GM18873 (cell line): ENCODE measurements around the gene ATXN7L2.

Experiments used
- ATAC-seq: cut with Tn5 transposase; IDR thresholded peaks from one replicate; pipeline ENCODE4 v1.9.1; 2021; ENCODE audit warnings: mild to moderate bottlenecking, moderate library complexity, moderate number of reproducible peaks; ENCODE audit not compliant: unreplicated experiment, low FRiP score

Gene ATXN7L2

DNA sequence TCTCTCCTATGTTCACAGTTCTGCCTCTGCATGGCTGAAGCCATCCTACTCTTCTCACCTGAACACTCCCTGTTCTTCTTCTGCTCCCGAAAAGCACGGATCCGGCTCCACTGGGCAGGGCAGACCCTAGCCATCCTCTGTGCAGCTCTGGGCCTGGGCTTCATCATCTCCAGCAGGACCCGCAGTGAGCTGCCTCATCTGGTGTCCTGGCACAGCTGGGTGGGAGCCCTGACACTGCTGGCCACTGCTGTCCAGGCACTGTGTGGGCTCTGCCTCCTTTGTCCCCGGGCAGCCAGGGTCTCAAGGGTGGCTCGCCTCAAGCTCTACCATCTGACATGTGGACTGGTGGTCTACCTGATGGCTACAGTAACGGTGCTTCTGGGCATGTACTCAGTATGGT, 12.0 kb downstream of the ATXN7L2 start:
- ATAC-seq: no peak

DNA sequence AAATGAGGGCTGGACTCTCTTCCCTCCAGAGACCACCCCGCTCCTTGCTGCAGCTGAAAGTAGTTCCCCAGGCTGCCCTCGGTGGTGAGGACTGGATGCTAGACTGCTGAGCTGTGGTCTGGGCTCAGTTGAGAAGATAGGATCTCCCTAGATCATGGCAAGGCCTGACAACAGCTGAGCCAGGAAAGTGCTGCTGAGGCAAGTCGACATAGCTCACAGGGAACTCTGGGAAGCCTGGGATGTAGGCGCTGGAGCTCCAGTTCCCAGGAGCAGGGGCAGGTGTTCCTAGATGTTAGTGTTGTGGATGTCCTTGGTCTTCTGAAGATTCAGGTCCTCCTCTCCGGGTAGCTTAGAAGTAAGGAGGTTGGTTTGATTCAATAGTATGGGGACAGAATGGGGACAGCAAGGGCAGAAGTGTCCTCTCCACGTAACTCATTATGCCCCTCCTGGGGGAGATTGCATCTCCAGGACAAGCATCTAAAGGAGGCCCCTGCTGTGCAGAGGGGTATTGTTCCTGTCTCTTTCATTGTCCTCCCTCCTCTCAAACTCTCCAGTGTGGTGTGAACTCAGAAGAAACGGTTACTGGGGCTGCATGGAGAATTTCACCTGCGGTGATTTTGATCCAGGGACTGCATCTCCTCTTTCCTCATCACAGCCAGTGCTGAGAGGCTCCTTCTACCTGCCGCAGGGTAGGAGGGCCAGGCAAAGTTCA, 13.9 kb downstream of the ATXN7L2 start:
- ATAC-seq: no peak

DNA sequence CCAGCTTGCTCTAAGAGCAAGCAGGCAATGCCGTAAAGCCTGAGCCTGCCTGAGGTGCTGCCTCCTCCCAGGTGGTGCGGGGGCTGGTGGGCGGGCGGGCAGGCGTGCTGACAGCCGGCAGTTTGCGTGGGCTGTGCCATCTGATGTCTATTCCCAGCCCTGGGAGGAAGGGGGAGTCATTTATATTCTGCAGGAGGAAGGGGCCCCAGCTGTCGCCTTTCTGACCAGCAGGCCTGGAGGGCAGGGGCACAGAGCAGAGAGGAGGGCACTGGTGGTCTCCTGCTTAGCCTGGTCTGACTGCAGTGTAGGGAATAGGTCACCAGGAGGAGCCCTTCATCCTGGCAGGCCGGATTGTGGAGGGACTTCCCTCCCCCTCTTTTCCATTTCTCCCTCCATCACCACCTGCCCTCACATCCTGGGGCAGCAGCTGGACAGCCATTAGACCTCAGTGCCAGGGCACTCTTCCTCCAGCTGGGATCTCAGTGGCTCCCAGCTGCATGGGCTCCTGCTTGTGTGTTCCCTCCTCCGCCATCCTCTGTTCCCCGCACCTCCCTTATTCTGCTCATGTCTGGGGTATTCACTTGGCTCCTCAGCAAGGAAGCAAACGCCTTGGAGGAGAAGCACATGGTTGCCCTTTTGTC, 14.6 kb downstream of the ATXN7L2 start:
- no peak for ATAC-seq

DNA sequence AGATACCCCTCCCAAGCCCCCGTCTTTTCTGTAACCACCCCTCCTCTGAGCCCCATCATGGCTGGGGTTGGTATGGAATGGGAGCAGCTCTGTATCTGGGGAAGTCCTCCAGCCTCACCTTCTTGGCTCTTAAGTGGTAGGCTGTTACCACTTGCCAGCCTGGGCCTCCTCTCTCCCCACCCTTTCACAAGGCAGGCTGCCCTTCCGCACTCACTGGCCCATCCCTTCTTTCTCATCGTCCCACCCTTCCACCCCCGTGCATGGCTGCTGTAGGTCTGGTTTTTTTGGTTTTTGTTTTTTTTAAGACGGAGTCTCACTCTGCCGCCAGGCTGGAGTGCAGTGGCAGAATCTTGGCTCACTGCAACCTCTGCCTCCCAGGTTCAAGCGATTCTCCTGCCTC, 15.4 kb downstream of the ATXN7L2 start:
- ATAC-seq: no peak

DNA sequence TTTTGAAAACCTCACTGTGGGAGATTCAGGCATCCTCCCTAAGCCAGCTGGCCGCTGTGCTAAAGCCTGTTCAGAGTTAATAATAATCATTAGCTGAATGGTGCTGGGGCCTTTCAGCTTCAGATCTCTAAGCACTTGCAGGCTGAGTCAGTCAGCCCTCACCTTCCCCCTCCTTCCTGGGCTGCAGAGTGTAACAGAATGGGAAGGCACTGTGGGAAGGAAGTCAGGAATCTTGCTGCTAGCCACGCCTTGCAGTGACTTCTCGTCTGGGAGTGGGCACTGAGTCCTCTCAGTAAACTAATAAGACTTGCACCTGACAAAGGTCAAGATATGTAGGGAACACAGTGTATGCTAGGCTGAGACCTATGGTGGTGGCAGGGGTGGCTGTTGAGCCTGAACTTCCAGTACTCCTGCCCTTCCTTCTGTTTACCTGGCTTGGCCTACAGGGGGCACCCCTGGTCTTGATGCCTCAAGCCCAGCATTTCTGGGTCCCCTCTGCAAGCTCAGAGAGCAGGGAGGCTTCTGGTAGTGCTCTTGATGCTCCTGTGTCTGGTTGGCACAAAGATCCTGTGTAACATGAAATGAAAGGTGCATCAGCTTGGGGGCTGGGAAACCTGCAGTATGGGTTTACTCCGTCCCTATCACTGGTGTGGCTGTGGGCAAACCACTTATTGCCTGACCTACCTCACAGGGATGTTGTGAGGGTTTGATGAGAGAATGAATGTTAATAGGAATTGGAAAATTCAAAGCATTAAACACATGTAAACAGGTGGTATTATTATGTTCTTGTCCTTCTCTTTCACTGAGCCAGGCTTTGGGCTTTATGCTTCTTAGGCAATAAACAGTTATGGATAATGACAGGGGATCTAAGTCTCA, 16.2 kb downstream of the ATXN7L2 start:
- ATAC-seq: no peak

DNA sequence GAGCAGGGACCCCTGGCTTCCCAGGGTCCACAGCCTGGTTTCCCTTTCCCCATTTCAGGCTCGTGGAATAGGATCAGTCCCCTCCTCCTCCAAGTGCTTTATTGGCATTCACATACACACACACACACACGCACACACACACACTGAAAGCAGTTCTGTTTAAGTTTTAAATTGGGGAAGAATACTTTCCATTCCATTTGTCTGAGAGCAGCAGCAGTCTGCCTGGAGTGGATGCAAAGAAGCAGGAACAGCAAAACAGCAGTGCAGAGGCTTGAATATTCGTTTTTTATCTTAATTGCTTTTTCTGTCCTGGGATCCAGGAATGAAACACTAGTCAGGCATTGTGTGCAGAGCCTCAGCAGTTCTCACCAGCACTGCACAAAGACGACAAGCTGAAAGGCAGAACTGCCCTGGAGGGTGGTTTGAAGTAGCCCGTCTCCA, 17.3 kb downstream of the ATXN7L2 start:
- ATAC-seq: no peak

DNA sequence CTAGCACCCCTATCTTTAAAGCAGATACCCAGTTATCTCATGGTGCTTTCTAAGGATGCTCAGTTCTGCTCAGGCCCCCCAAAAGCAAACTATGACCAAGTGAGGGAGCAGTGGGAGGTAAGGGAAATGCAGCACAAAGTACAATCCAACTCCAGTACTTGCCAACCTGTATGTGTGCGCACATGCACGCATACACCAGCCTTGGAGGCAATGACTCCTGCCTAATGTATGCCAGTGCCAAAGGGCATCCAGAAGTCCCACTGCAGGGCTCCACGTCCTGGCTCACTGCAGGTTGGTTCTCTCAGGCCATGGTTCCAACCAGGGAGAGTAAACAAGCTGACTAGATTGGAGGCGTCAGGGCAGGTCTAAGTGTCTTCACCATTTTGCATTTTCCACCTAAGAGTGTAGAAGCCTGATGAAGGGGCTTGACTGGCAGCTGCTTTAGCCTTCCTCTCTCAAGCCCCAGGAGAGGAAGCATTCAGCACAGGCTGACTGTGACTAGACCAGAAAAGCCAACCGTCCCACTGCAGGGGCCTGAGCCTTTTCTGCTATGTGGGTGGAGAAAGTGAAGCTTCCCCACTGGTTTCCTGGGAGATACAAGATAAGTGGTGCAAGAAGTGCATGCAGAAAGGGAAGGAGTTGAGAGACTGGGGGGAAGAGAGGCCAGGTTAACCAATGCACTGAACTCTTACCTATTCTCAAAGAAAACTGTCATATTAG, 18.1 kb downstream of the ATXN7L2 start:
- ATAC-seq: no peak

DNA sequence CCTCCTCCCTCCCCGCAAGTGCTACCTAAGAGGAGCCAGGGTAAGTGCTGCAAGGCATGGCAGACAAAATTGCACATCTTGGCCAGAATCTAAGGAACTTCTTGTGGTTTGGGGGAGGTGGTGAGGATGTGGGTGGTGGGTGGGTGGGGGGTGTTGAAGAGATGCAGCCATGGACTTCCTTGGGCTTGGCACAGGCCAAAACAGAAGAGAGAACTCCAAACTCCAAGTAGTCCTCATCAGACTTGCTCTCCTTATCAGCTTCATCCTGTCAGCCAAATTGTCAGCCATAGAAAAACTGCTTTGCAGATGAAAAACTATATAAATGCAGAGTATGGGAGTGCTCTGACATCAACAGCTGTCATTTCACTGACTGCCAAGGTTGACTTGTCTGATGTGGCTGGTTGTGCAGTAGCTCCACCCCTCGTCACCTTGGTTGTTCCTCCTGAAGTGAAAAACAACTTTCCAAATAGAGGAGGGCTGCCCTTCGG, 18.7 kb downstream of the ATXN7L2 start:
- ATAC-seq: no peak

DNA sequence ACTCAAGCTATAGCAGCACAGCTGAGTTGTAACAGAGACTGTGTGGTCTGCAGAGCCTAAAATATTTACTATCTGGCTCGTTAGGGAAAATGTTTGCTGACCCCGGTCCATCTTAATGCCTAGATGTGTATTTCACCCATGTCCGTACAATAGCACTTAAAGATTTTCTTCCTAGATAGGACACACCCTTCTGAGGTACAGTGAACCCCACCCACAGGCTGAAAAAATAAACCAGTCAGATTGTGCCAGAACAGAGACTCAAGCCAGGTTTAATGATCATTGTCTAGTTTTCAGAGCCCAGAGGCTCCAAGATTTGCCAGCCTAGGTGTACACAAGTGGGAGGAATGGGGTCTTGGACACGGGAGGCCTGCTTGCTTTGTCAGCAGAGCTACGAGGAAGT, 20.2 kb downstream of the ATXN7L2 start:
- no peak for ATAC-seq

DNA sequence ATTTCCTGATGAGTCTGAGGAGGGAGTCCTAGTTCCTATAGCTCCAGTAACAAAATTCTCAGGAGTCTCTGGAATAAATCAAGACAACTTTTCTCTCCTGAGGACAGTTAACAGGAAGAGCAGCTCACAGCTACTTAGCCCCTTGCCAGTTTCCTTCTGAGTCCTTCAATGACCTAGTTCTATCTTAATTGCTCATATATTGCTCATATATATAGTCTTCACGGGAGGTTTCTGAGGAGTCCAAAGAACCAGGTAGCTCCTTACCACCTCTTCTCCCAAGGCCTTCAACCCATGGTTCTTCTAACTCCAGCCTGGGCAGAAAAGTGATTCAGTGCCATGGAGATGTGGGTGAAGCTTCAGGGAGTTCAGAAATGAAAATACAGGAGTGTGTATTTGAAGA, 21.3 kb downstream of the ATXN7L2 start:
- ATAC-seq: no peak

DNA sequence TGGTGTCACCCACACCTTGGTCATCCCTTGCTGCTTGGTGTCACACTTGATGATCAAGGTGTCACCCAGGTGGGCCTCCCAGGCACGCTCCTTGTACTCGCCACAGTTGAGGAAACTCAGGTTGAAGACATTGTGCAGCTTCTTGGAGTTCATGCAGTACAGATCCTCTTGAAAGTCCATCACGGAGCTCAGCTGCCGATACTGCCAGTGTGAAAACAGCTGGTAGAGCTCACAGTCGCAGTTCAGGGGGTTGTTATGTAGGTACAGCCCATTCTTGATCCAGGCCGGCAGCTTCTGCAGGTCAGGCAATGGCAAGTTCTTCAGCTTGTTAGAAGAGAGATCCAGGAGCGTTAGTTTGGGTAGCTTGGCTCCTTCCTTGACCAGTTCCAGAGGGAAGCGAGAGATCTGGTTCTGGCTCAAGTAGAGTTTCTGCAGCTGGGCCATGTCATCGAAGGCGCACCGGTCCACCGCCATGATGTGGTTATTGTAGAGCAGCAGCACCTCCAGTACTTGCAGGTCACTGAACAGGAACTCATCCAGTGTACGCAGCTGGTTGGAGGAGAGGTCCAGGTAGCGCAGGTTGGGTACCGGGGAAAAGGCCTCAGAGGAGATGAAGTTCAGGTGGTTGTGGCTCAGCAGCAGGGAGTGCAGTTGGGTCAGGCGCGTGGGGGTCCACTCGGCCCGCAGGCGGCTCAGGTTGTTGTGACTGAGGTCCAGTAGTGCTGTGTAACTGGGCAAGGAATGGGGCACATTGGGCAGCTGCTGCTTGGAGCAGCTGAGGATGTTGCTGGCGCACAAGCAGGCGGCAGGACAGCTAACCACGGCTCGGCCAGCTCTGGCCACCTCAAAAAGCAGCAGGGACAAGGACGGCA, 24.5 kb downstream of the ATXN7L2 start:
- ATAC-seq: no peak

DNA sequence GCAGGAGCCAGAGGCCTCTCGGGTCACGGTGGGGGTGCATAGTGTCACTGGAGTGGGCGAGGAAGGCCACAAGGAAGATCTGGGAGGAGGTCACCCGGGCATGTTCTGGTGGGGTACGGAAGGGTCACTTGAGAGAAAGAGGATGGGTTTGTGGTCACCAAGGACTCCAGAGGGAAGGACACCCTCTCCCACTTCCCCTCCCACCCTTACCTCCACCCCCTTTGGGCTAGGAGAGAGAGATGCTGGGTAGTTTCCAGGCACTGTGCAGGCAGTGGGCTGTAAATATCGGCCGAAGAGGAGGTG, 25.1 kb downstream of the ATXN7L2 start:
- no peak for ATAC-seq

DNA sequence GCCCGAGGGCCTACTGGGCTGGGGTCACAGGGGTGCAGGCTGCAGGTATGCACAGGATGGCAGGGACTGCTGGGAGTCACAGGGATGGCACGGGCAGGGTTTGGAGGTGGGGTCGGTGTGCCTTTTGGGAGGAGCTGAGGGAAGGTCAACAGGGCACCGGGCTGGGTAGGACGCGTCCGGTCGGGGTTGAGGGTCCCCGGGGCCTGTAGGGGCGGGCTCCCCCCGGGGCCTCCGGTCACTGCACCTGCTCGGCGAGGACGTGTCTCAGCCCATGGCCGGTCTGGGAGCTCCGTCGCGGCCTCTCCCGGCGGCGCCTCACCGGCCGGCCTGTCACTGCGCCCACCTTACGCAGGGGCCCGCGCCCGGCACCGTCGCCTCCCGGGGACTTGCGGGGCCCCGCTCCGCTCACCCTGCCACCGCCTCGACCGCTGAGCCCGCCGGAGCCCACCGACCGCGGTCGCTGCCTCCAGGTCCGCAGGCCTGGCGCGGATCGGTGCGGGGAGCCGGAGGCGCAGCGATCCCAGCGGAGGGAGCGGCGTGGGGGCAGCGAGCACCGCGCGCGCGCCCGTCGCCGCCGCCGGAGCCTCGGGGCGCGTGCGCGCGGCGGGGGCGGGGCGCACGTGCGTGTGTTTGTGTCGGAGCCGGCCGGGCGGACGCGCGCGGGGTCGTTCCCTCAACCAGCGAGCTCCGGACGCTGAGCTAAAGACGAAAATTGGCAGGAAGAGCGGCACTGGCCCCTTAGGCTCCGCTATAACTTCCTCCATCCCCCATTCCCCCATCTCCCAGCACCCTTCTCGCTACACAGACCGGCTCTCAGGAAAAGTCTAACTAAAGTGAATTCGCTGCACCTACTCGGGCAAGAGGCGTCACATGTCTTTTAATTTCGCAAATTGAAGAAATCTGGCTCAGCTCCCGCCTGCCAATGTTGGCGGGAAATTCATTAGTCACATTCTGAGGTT, 25.8 kb downstream of the ATXN7L2 start, which contains the start of gene AMIGO1:
AMIGO1 (minus strand) TSS at position 552 of the 959 bp plus-strand sequence. CDS start 815 bp downstream, outside the sequence.
- ATAC-seq: no peak

DNA sequence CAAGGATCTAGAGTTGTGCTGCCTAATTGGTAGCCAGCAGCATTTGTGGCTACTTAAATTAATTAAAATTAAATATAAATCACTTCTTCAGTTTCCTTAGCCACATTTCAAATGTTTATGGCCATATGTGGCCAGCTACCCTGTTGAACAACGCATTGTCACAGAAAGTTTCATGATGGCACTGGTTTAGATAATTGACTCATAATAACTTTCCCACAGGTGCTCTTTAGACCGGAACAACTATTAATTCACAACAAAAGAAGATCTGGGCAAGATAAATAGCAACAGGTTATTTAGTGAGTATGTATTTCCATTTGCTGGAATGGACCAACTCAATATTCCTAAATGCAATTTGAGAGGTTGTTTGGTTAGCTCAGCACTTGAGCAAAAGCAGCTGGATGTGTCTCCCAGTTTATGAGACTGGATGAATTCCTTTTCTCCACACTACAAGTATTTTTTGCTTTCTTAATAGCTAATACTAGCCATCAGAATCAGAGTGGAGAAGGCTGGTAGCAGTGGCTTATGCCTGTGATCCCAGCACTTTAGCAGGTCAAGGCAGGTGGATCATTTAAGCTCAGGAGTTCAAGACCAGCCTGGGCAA, 29.5 kb downstream of the ATXN7L2 start:
- ATAC-seq: no peak

DNA sequence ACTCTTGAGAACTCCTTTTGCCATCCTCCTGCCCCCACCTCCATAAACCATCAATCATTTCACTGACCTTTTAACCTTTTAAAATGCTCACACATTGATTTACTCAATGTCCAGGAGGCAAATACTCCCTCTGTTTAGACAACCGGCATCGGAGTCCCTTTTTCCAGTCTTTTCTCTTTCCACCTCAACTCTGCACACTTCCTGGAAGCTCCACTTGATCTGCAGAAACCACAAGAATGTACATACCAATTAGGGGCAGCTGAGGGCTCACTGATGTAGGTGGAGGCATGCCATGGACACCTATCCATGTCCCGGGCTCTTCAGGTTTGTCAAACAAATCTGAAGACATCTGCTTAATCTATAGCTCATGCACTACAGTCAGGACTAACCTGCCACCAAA, 31.1 kb downstream of the ATXN7L2 start:
- ATAC-seq: no peak

DNA sequence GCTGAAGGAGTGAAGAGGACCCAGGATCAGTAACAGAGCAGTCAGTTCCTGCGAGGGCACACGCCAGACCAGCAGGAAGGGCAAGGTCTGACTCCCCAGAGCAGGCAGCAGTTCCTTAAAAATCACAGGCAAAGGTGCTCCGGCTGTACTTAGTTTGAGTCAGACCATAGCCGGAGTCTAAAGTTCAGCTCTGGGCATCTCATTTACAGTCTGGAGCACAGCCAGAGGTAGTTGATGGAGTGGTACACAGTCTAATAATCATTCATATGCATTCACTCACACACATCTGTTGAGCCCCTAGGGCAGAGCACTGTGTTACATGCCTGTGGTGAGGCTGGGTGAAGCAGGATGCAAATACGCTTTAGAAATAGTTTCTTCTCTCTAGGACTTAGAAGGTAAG, 33.2 kb downstream of the ATXN7L2 start:
- ATAC-seq: no peak

DNA sequence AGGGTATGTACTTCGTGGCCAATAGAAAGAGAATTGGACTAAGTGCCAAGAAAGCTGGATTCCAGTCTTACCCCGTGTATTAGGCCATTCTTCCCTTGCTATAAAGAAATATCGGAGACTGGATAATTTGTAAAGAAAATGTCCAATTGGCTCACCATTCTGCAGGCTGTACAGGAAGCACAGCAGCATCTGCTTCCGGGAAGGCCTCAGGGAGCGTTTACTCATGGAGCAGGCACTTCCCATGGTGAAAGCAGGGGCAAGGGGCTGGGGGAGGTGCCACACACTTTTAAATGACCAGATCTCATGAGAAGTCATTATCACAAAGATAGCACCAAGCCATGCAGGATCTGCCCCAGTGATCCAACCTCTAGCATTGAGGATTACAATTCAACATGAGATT, 33.6 kb downstream of the ATXN7L2 start:
- ATAC-seq: no peak
